GM18907 (cell line): ENCODE data around the gene PBXIP1.
"Not testable (repeated sequence)": the region's sequence is repeated elsewhere in the genome, so short reads cannot be mapped to it uniquely, and the experiment has no call there.

Experiments used
- ATAC-seq: cut with Tn5 transposase; IDR thresholded peaks from one replicate; pipeline ENCODE4 v1.9.1; 2021; ENCODE audit warnings: mild to moderate bottlenecking, moderate library complexity; ENCODE audit not compliant: unreplicated experiment

Gene PBXIP1

DNA sequence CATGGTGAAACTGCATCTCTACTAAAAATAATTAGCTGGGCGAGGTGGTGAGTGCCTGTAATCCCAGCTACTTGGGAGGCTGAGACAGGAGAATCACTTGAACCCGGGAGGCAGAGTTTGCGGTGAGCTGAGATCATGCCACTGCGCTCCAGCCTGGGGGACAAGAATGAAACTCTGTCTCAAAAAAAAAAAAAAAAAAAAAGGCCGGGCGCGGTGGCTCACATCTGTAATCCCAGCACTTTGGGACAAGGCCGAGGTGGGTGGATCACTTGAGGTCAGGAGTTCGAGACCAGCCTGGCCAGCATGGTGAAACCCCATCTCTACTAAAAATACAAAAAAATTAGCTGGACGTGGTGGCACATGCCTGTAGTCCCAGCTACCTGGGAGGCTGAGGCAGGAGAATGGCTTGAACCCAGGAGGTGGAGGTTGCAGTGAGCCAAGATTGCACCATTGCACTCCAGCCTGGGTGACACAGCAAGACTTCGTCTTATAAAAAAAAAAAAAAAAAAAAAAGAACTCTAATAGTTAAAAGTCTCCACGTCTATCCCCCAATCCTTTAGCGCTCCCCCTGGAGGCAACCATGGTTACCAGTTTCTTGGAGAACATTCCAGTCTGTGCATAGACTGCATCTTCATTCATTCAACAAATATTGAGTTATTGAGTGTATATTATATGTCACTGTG, 39.5 kb upstream of the PBXIP1 start:
- ATAC-seq = not testable (repeated sequence)

DNA sequence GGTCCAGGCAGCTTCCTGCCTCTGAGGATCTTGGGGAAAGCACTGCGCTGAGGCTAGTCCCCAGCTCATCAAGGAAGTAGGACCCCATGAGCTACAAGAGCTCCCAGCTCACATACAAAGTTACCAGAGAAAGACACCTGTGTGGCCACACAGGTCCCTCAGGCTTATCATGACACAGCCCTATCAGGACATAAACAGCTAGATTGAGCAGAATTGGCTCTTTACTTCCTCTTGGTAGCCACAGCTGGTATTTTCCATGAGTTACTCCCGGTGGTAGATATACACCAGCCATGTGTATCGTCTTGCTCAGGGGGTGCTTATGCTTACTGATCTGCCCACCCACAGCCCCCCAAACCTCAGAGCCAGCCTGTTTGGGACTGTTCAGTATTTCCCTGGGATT, 38.7 kb upstream of the PBXIP1 start:
- ATAC-seq = no peak

DNA sequence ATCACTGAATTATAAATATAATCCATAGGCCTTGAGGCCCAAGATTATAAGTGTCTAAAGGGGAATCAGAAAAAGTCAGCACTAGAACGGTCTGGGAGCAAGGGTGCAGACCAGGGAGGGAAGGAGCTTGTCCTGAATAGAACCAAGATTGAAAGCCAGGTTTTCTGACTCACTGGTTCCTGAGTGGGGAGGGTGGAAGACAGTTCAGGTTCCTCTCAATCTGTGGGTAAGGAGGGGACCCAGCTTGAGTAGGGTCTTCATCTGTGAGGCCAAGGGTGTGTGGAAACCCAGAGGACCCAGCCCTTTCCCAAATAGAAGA, 38.3 kb upstream of the PBXIP1 start:
- no peak for ATAC-seq

DNA sequence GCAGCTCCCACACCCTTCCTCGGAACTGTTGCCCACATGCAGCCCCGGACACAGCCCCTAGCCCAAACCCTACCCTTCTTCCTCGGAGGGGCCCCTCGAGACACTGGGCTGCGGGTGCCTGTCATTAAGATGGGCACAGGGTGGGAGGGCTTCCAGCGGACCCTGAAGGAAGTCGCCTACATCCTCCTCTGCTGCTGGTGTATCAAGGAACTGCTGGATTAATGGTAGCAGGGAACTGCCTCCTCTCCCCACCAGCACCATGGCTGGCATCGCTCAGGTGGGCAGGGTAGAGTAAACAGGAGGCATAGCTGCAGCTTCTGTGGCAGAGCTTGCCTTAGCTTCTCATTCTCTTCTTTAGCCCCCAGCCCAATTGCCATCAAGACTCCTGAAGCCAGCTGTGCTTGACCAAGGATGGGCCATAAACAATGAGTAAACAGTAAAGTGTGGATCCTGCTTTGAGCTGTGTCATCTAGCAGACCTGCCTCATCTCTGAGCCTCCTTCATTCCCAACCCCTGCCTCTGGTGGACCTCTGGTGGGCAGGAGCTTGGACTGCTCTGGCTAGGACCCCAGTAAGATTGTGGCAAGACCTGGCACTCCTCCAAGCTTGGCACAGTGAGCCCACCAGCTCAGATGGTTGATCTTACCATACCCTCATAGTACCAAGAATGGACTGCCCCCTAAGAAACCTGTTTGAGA, 37.8 kb upstream of the PBXIP1 start, which contains the start of gene LENEP:
LENEP (plus strand) TSS at position 15 of the 697 bp plus-strand sequence; CDS start at position 37, 22 bp downstream.
- no peak for ATAC-seq

DNA sequence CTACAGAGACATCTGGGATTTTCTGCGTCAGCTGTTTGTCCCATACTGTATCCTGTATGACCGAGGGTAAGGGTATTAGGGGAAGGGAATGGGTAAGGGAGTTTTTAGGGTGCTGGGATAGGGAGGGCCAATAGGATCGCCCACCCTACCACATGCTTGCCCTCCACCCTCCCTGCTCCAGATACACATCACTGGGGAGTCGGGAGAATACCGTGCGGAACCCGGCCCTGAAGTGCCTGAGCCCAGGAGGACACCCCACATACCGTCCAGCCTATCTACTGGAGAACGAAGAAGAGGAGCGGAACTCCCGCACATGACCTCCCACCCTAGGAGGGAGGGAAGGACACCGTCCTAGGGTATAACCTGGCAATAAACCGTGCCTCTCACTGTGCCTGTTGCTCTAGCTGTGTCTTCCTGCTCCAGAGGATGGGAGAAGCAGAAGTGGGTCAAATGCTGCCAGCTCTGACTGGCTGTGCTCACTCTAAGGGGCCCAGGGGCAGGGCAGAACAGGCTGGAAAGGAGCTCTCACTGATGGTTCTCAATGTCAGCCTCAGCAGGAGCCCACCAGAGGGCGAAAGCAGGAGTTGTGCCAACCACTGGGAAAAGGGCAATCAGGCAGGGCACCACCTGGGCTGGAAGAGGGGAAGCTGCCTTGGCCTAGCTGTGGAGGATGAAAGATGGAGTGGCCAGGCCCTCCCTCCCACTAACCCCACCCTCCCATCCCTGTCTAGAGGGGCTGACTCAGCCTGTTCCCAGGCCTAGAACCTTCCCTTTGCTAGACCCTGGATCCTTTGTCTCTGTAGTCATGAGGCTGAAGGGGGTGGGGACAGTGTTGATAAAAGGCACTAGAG, 37.0 kb upstream of the PBXIP1 start:
- no peak for ATAC-seq

DNA sequence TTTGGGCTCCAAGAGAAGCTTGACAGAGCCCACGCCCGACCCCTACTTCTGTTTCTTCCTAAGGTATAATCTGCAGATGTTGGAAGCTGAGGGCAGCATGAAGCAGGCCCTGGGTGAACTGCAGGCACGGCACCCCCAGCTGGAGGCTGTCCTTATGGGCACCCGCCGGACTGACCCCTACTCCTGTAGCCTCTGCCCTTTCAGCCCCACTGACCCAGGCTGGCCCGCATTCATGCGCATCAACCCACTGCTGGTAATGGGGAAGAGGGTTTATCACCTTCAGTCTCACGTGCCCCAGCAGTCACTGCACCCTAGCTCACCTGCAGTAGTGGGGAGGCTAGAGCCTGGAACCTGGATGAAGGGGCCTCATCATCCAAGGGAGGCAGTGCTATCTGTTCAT, 34.4 kb upstream of the PBXIP1 start:
- ATAC-seq = no peak

DNA sequence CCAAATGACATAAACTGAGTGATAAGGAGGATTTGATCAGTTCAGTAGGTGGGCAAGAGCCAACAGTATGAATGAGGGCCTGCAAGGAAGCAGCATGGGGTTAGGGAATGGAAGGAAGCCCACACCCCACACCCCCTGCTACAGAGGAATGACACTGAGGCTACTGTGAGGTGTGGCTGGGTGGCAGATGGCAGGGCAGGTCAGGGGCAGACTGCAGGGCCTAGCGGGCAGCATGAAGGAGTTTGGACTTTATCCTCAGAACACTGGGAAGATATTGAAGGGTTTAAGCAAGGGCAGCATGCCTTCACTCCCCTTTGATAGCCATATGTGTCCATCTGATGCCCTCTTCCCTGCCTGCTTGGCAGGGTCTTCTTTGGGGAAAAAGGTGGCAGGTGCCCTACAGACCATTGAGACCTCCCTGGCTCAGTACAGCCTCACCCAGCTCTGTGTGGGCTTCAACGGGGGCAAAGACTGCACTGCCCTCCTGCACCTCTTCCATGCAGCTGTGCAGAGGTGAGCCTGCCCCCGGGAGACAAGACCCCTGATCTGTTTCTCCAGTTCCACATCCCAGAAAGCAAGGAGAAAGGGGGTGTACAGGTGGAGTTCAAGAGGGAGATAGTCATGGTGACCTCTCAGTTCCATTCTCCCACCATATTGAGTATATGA, 33.4 kb upstream of the PBXIP1 start:
- no peak for ATAC-seq

DNA sequence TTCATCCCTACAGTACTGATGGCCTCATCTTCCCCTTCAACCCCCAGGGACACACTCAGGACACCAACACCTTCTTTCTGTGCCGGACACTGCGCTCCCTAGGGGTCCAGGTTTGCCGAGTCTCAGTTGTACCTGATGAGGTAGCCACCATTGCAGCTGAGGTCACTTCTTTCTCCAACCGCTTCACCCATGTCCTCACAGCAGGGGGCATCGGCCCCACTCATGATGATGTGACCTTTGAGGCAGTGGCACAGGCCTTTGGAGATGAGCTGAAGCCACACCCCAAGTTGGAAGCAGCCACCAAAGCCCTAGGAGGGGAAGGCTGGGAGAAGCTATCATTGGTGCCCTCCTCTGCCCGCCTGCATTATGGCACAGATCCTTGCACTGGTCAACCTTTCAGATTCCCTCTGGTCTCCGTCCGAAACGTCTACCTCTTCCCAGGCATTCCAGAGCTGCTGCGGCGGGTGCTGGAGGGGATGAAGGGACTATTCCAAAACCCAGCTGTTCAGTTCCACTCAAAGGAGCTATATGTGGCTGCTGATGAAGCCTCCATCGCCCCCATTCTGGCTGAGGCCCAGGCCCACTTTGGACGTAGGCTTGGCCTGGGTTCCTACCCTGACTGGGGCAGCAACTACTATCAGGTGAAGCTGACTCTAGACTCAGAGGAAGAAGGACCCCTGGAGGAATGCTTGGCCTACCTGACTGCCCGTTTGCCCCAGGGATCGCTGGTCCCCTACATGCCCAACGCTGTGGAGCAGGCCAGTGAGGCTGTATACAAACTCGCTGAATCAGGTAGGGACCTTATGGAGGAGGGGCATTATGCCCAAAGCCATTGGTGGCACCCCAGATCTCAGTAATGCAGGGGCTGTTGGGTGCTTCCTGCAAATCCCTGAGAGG, 32.4 kb upstream of the PBXIP1 start:
- no peak for ATAC-seq

DNA sequence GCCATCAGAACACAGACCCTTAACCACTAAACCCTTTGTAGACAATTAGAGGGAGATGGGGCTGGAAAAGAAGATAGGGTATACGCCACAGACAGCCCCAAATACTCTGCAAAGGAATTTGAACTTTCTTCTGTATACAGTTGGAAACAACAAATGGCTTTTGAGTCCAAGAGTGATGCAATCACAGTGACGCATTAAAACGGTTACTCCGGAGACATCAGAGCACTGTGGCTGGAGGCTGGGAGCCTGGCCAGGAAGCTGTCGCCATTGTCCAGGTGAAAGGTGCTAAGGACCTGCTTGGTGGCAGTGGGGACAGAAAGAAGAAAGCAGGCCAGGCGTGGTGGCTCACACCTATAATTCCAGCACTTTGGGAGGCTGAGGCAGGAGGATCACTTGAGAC, 31.4 kb upstream of the PBXIP1 start:
- ATAC-seq = no peak

DNA sequence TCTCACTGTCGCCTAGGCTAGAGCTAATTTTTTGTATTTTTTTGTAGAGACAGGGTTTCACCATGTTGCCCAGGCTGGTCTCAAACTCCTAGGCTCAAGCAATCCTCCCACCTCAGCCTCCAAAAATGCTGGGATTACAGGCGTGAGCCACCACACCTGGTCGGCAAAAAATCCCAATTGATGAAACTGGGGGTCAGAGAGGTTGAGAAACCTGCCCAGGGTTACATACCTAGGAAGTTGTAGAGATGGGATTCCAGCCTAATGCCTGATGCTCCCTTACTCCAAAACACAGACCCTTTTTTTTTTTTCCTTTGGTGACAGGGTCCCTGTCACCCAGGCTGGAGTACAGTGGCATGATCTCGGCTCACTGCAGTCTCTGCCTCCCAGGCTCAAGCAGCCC, 30.8 kb upstream of the PBXIP1 start:
- not testable (repeated sequence) for ATAC-seq

DNA sequence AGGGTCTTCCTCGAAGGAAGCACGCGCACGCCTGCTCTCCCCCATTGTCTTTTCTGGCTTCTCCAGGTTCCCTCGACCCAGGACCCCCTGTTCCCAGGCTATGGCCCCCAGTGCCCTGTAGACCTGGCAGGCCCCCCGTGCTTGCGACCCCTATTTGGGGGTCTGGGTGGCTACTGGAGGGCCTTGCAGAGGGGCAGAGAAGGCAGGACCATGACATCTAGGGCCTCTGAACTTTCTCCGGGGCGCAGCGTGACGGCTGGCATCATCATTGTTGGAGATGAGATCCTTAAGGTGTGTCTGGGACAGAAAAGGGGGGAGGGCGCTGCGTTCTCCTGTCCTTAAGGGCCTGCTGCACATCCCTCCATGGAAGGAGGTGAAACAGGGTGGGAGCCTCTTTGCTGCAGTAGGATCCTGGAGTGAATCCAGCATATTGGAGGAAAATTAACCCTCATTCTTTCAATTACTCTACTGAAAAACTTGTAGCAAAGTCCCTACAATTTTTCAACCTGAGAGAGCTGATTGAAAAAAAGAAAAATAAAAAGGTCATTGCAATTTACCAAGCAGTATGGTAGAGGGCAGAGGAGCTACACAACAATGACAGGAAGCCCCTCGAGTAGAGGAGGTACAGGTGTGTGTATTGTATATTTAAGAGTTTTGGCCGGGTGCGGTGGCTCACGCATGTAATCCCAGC, 28.0 kb upstream of the PBXIP1 start:
- ATAC-seq = no peak

DNA sequence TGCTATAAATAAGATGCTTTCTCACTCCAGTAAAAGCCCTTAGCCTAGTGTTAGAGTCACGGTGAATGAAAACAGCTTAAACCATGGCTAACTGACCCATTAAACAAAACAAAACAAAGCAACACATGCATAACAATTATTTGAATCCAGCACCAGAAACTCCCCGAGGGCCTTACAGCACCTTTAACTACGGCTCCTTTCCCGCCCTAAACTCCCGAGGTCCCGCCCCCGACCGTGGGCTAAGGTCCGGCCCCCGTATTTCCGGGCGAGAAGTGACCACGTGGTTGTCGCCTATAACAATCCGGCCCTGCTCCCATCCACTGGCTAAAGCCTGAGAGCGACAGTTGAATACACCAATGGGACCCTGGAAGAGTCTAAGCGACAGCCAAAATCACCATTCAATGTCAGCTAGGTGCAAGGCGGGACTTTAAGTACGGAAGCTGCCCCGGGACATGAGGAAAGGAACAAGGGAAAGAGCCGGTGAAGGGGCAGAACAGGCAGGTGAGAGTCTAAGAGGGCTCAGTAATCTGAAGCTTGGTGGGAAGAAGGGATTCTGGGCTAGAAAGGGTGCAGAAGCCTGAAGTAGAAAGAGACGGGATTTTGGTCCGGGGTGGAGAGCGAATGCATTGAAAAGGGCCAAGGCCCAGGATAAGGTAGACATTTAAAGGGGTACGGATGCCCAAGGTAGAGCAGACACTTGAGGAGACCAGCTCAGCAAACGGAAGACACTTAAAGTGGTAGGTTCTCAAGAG, 27.2 kb upstream of the PBXIP1 start, which contains the start of gene FLAD1:
FLAD1 (plus strand) TSS at position 448 of the 752 bp plus-strand sequence. CDS start 351 bp downstream, outside the sequence.
- ATAC-seq = peak; percentile 95

DNA sequence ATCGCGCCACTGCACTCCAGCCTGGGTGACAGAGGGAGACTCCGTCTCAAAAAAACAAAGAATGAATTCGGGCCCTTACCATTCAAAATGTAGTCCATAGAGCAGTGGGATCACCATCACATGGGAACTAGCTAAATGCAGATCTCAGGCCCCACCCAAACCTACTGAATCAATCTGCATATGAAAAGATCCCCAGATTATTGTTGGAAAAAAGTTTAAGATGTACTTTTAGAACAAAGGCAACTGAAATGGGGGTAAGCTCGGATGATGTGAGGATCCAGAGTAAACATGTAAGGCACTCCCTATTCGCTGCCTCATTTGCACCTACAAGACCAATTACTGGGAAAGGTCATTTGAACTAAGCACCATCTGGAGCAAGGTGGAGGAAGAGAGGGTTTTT, 26.4 kb upstream of the PBXIP1 start:
- ATAC-seq = no peak

DNA sequence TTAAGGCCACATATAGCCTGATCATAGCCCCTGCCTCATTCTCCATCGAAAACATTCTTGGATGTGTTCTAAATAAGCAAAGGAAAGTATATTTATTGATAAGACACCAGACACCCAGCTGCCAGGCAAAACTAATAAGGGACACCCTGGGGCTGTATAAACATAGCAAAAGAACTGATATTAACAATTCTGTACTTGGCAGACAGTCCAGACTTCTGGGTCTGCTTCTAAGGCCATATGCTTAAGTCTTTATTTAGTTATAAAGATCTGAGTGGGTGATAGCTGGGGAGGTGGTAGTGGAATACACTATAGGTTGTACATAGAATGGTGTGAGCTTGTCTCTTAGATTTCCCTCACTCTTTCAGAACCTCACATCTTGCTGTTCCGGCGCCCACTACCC, 22.5 kb upstream of the PBXIP1 start:
- no peak for ATAC-seq

DNA sequence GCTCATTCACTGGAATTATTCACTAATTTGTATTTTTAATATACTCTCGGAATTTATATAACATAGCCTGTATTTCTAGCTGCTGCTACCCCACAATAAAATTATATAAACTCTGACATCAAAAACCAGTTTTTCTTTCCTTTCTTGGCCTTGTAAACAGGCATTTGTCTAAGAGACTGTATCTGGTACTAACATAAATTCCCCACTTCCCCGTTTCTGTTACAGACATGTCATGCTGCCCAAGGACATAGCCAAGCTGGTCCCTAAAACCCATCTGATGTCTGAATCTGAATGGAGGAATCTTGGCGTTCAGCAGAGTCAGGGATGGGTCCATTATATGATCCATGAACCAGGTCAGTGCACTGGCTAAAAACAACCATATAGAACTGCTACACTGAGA, 21.9 kb upstream of the PBXIP1 start:
- not testable (repeated sequence) for ATAC-seq

DNA sequence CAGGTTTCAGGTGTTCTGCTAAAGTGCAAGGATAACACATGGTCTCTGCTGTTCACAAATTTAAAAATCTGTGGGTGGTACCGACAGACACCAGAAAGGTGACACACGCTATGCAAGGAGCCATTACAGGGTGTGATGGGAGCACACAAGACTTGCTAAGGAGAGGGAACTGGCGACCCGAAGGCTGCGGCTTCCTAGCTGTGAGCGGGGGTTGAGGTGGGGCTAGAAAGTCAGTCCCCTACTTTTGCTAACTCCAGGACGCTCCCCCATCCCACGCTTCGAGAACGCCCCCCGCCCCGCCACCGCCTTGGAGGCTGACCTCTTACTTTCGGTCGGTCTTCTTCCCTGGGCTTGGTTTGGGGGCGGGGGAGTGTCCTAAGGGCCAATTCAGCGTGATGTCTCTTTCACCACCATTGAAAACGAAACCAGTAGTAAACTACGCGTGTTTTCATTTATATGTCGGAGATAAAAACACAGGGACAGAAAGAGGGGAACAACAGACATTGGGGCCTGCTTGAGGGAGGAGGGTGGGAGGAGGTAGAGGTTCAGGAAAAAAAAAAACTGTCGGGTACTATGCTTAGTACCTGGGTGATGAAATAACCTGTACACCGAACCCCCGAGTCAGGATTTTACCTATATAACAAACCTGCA, 19.6 kb upstream of the PBXIP1 start:
- ATAC-seq = no peak

DNA sequence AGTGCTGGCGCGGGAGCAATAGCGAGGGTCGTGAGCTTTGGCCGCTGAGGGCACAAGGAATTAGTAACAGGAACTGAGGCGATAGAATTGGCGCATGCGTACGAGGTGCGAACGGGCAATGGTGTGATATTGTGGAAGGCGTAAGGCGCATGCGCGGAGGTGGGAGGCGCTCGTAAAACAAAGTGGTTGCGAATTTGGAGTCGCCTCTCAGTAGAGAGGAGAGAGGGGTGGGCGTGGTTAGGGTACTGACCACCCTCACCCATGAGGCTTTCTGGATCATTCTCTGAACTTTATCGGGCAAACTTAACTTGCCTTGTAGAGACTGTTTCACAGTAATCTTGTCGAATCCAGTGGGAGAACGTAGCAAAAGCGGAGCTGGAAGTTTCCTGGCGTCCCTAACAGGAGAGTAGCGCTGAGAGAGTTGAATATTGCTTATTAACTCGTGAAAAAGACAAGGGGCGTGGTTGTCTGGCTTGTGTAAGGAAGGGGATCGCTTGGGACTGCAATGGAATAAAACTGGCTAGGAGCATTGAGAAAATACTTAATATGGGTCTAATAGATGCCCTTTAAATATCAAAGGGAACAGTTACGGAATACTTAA, 19.0 kb upstream of the PBXIP1 start:
- ATAC-seq = peak; percentile 44
